ENCODE results near the gene FITM1.

Gene FITM1

DNA sequence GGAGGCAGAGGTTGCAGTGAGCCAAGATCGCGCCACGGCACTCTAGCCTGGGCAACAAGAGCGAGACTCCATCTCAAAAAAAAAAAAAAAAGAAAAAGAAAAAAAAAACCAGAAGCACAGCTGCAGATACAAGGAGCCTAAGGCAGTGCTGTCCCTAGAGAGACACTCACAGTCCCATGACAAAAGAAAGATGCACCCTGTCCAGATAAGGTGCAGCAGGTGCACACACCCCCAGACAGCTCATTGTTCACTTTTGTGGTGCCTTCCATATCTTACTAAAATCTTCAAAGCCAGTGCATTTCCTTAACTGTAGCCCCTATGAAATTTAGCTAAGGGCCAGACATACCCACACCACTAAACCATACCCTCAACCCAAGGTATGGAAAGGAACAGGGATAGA is 8.0 kb upstream of the FITM1 start:
- Mint-ChIP-seq H3K9me3 (no peaks in the 10 kb centered on the region), H3K27me3 (ENCODE audit: low read depth) (no peaks in the 10 kb centered on the region), H3K36me3 (ENCODE audit: low read depth) (peaks cover 54% of the 10 kb centered on the region), H3K4me1 (peaks cover 8% of the 10 kb centered on the region), H3K4me3 (no peak overlapping the region), H3K27ac (no peak overlapping the region)
- TF ChIP-seq, protein P1, sequence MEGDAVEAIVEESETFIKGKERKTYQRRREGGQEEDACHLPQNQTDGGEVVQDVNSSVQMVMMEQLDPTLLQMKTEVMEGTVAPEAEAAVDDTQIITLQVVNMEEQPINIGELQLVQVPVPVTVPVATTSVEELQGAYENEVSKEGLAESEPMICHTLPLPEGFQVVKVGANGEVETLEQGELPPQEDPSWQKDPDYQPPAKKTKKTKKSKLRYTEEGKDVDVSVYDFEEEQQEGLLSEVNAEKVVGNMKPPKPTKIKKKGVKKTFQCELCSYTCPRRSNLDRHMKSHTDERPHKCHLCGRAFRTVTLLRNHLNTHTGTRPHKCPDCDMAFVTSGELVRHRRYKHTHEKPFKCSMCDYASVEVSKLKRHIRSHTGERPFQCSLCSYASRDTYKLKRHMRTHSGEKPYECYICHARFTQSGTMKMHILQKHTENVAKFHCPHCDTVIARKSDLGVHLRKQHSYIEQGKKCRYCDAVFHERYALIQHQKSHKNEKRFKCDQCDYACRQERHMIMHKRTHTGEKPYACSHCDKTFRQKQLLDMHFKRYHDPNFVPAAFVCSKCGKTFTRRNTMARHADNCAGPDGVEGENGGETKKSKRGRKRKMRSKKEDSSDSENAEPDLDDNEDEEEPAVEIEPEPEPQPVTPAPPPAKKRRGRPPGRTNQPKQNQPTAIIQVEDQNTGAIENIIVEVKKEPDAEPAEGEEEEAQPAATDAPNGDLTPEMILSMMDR (IDR thresholded peaks at IDR 0.05; ENCODE audit: unreplicated experiment in 3 of 3) = no peak

DNA sequence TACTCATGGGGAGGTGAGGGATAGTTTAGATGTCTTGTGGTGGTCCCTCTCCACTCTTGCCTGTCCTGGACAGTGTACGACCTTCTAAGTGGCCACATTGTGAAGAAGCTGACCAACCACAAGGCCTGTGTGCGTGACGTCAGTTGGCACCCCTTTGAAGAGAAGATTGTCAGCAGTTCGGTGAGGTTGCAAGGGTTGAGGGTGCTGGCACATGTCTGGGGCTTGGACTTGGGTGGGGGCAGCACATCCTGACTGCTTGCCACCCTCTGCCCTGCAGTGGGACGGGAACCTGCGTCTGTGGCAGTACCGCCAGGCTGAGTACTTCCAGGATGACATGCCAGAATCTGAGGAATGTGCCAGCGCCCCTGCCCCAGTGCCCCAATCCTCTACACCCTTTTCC is 7.6 kb upstream of the FITM1 start:
- Mint-ChIP-seq H3K9me3 (no peaks in the 10 kb centered on the region), H3K4me3 (no peak overlapping the region), H3K27me3 (ENCODE audit: low read depth) (no peaks in the 10 kb centered on the region), H3K4me1 (peaks cover 8% of the 10 kb centered on the region), H3K36me3 (ENCODE audit: low read depth) (peaks cover 49% of the 10 kb centered on the region), H3K27ac (no peak overlapping the region)
- TF ChIP-seq, protein P1 (IDR thresholded peaks at IDR 0.05; ENCODE audit: unreplicated experiment in 3 of 3) = no peak

DNA sequence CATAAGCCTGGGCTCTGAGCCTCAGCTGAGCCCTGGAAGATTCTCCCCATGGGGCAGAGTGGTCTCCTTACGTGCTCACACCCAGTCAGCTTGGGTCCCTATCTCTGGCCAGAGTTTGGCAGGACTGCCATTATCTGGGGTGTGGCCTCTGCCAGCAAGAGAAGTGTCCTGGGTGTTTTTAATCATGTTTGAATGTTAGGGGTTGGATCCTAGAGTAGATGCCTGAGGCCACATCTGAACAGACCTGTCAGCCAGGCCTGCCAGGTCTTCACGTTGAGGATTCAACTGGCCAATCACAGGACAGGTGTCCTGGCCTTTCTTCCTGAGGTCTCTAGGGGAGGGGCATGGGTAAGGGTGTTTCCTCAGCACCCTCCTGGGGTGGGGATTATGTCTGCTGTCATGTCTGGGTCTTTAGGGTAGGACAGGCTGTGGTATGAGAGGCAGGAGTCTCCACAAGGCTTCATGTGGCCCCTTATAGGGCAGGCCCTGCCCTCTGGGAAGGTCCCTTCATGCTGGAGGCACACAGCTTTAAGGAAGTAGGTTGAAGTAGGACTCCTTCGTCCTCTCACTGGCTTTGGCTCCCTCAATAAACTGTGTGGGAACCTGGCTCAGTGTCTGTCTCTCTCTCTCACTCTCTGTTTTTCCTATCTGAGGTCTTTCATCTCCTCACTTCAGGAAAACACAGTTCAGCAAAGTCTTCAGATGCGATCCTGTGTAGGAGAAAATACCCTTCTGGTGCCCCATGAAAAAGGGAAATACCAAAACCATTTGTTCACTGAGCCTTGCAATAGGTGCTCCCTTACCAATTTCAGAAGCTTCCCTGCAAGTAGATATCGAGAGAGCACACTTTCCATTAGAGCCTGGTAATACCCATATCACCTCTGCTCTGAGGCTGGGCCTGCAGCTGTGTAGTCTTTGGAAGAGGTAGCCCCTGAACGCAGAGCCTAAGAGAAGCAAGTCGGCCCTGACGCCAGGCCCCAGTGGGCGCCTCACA is 6.7 kb upstream of the FITM1 start:
- Mint-ChIP-seq H3K9me3 (no peaks in the 10 kb centered on the region), H3K27ac (no peak overlapping the region), H3K4me1 (peaks cover 8% of the 10 kb centered on the region), H3K27me3 (ENCODE audit: low read depth) (no peaks in the 10 kb centered on the region), H3K4me3 (no peak overlapping the region), H3K36me3 (ENCODE audit: low read depth) (peaks cover 42% of the 10 kb centered on the region)
- TF ChIP-seq, protein P1 (IDR thresholded peaks at IDR 0.05; ENCODE audit: unreplicated experiment in 3 of 3) = no peak

DNA sequence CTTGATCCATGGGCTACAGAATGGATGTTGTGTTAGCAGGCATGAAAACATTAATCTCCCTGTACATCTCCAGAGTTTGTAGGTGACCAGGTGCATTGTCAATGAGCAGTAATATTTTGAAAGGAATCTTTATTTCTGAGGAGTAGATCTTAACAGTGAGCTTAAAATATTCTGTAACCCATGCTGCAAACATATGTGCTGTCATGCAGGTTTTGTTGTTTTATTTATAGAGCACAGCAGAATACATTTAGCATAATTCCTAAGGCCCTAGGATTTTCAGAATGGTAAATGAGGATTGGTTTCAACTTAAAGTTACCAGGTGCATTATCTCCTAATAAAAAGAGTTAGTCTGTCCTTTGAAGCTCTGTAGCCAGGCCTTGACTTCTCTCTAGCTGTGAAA is 3.5 kb upstream of the FITM1 start:
- peaks cover 24% of the 10 kb centered on the region for H3K4me1 Mint-ChIP-seq
- H3K27me3 Mint-ChIP-seq (ENCODE audit: low read depth) = no peaks in the 10 kb centered on the region
- TF ChIP-seq, protein P1 (IDR thresholded peaks at IDR 0.05; ENCODE audit: unreplicated experiment in 3 of 3) = no peak
- H3K4me3 Mint-ChIP-seq = no peak overlapping the region
- H3K9me3 Mint-ChIP-seq = no peaks in the 10 kb centered on the region
- H3K36me3 Mint-ChIP-seq (ENCODE audit: low read depth) = peaks cover 19% of the 10 kb centered on the region
- H3K27ac Mint-ChIP-seq = no peak overlapping the region

DNA sequence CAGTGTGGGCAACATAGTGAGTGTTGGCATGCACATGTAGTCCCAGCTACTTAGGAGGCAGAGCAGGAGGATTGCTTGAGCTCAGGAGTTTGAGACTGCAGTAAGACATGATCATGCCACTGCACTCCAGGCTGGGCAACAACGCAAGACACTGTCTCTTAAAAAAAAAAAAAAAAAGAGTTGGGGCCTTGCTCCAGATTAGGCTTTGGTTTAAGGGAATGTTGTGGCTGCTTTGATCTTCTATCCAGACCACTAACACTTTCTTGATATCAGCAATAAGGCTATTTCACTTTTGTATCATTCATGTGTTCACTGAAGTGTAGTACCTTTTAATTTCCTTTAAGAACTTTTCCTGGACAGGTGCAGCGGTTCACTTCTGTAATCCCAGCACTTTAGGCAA is 2.8 kb upstream of the FITM1 start:
- Mint-ChIP-seq H3K4me3 (no peak overlapping the region), H3K9me3 (no peaks in the 10 kb centered on the region), H3K27me3 (ENCODE audit: low read depth) (no peaks in the 10 kb centered on the region), H3K36me3 (ENCODE audit: low read depth) (peaks cover 16% of the 10 kb centered on the region), H3K27ac (no peak overlapping the region), H3K4me1 (peaks cover 28% of the 10 kb centered on the region)
- TF ChIP-seq, protein P1 (IDR thresholded peaks at IDR 0.05; ENCODE audit: unreplicated experiment in 3 of 3) = no peak
